Prostate gland (tissue), 2 donors: Measurements from ENCODE around the gene ZC3H7A. TPM values are rescaled to one million over a fixed set of nuclear protein-coding genes. Genes with fewer than 3 reads are reported as not detected.
A peak's percentile ranks its signal among the peaks of the same experiment; 100 is the strongest.

Source experiments
- DNase-seq: peaks from one replicate; pipeline ENCODE4 v3.0.0-alpha.2; 2019; ENCODE audit warnings: low spot score
- H3K27ac ChIP-seq, 2 donors: fragments of 200-600 bp; sonication (generic); 2 replicates each; pipeline ENCODE4 v1.5.1; 2017 to 2019
- H3K27me3 ChIP-seq: fragments of 200-600 bp; sonication (generic); replicated peaks from 2 replicates; pipeline ENCODE4 v1.5.1; 2019; ENCODE audit not compliant: insufficient read depth
- H3K36me3 ChIP-seq, 2 donors: fragments of 200-600 bp; sonication (generic); 1 replicate in 1 of 2; 2 replicates in 1 of 2; pipeline versions ENCODE4 v1.5.1 to v1.8.1; 2017 to 2019
- H3K4me1 ChIP-seq: fragments of 200-600 bp; sonication (generic); replicated peaks from 2 replicates; pipeline ENCODE4 v1.5.1; 2019
- H3K4me3 ChIP-seq, 2 donors: fragments of 200-600 bp; sonication (generic); 2 replicates each; pipeline ENCODE4 v1.5.1; 2017 to 2019
- H3K9me3 ChIP-seq: fragments of 200-600 bp; sonication (generic); 2 replicates; pipeline ENCODE4 v1.5.1; 2017
- CTCF ChIP-seq, 4 experiments: fragments of 200-600 bp in 2 of 4; fragments of 450-650 bp in 2 of 4; sonication (generic) in 2 of 4; IDR thresholded peaks; 1 replicate in 3 of 4; 2 replicates in 1 of 4; pipeline ENCODE4 v1.5.1; 2016 to 2019; ENCODE audit warnings: antibody characterized with exemption in 4 of 4, mild to moderate bottlenecking in 2 of 4, moderate library complexity in 2 of 4
- POLR2A ChIP-seq: fragments of 450-650 bp; IDR thresholded peaks from one replicate; pipeline ENCODE4 v1.6.1; 2016; ENCODE audit warnings: antibody characterized with exemption, mild to moderate bottlenecking
- POLR2AphosphoS5 ChIP-seq: sonication (generic); formaldehyde crosslinking; IDR thresholded peaks from one replicate; pipeline ENCODE4 v1.6.1; 2017; ENCODE audit warnings: antibody characterized with exemption
- WGBS: methylation state at CpG from one replicate; pipeline ENCODE4 v1.1.5; 2018; 5-methylcytosine and 5-hydroxymethylcytosine counted together
- intact Hi-C: fragments of 100-400 bp; cut with DNase I; formaldehyde crosslinking; loops from one replicate; pipeline ENCODE4 v1.14.2; 2022
- total RNA-seq, 2 donors: library from RNA; depleted of rRNA; stranded (reverse); fragments of >200 nt; gene quantifications; one replicate each; pipeline ENCODE4 v1.1.0, GENCODE V29; 2016

ZC3H7A gene, protein sequence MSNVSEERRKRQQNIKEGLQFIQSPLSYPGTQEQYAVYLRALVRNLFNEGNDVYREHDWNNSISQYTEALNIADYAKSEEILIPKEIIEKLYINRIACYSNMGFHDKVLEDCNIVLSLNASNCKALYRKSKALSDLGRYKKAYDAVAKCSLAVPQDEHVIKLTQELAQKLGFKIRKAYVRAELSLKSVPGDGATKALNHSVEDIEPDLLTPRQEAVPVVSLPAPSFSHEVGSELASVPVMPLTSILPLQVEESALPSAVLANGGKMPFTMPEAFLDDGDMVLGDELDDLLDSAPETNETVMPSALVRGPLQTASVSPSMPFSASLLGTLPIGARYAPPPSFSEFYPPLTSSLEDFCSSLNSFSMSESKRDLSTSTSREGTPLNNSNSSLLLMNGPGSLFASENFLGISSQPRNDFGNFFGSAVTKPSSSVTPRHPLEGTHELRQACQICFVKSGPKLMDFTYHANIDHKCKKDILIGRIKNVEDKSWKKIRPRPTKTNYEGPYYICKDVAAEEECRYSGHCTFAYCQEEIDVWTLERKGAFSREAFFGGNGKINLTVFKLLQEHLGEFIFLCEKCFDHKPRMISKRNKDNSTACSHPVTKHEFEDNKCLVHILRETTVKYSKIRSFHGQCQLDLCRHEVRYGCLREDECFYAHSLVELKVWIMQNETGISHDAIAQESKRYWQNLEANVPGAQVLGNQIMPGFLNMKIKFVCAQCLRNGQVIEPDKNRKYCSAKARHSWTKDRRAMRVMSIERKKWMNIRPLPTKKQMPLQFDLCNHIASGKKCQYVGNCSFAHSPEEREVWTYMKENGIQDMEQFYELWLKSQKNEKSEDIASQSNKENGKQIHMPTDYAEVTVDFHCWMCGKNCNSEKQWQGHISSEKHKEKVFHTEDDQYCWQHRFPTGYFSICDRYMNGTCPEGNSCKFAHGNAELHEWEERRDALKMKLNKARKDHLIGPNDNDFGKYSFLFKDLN
- 10 to 100 TPM; 48.9 to 56.4 TPM for total RNA-seq

DNA sequence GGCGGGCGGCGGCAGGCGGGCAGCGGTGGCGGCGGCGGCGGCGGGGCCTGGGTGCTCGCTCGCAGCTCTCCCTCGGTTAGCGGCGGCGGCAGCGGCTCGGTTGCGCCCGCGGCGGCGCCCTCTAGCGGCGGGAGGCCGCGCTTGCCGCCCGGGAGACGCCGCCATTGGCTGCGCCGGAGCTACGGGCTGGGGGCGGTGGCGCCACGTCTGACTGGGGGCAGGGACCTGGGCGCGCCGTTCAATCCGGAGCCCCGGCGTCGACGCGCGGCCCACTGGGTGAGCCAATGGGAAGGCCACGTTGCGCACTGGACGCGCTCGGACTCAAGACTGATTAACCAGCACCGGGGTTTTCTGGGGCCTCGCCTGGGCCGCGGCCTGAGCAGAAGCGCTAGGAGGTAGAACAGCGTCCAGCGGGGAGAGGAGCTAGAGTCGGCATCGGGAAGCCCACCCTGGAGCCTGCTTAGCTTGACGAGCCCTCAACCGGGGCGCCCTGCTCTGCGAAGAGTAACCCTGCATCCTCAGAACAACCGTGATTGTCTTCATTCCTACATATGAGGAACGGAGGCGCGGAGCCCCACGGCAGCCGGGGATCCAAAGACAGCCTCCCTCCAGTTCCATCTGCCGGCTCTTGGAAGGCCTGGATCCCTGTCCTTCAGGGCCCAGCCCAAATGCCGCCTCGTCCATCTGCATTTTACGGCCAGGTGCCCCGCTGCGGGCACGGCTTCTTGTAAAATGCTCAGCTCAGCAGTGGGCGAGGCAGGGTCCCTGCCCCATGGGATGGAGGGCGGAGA lies at the start of gene ZC3H7A:
ZC3H7A (minus strand) TSS at position 93 of the 791 bp plus-strand sequence. CDS start 14,904 bp downstream, outside the sequence.
- WGBS: under 1% methylated on average over 58 of the region's 80 CpGs
- intact Hi-C loops: loop anchor here (5.0 to 10.0 kb wide), 4 partner anchors 55 to 155 kb away; partner anchors contain the start of genes GSPT1, SNN and TXNDC11

GRCh38 chr16:11844499-11844898 lies 47.4 kb upstream of the ZC3H7A start:
- Histone ChIP-seq H3K27ac (no peak overlapping the region), H3K36me3 (peaks cover 0 to 29% of the 10 kb centered on the region in 2 donors), H3K27me3 (no peaks in the 10 kb centered on the region), H3K4me1 (no peaks in the 10 kb centered on the region), H3K9me3 (no peaks in the 10 kb centered on the region), H3K4me3 (no peak overlapping the region)
- TF ChIP-seq POLR2AphosphoS5 (no peak), POLR2A (no peak), CTCF (IDR thresholded peaks at IDR 0.05) (no peak)
- intact Hi-C loops: no loop called here
- WGBS: 82% methylated on average over 4 of the region's 4 CpGs
- no peak for DNase-seq

More for the DNA sequence above, at the start of gene ZC3H7A:
- TF ChIP-seq CTCF (IDR thresholded peaks at IDR 0.05): peak; percentile 73 to 99 (median 93)
- TF ChIP-seq POLR2AphosphoS5: peak; percentile 93
- TF ChIP-seq POLR2A: peak; percentile 96
- H3K4me3 ChIP-seq: peak within 1 kb of the TSS; percentile 93 to 95
- H3K4me1 ChIP-seq: peaks cover 30% of the 10 kb centered on the region
- no peaks in the 10 kb centered on the region for H3K27me3 ChIP-seq
- H3K9me3 ChIP-seq: no peaks in the 10 kb centered on the region
- H3K36me3 ChIP-seq: no peaks in the 10 kb centered on the region
- DNase-seq: peak; percentile 97
- peak within 1 kb of the TSS; percentile 98 to 99 for H3K27ac ChIP-seq

DNA sequence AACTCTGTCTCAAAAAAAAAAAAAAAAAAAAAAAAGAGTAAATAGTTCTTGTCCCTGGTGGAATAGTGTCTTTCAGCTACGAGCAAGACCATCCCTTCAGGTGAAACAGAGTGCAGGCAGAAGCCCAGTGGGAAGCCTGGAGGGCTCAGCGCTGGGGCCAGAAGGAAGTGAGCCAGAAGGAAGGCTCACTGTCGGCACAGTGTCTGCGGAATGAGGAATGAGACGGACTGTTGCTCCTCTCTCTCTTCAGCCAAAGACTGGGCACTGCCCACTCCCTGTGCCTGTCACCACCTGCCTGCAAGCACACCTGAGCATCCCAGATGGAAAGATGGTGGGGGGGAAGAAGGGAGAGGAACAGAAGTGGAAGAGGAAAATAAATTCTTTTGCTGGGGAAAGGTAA lies 46.8 kb upstream of the ZC3H7A start:
- no peaks in the 10 kb centered on the region for H3K4me1 ChIP-seq
- WGBS: 76% methylated on average over 5 of the region's 5 CpGs
- no peaks in the 10 kb centered on the region for H3K9me3 ChIP-seq
- H3K4me3 ChIP-seq: no peak overlapping the region
- no peak overlapping the region for H3K27ac ChIP-seq
- no peak for TF ChIP-seq POLR2A
- TF ChIP-seq CTCF (IDR thresholded peaks at IDR 0.05): no peak
- TF ChIP-seq POLR2AphosphoS5: no peak
- no peak for DNase-seq
- no peaks in the 10 kb centered on the region for H3K27me3 ChIP-seq
- H3K36me3 ChIP-seq: peaks cover 0 to 29% of the 10 kb centered on the region in 2 donors
- intact Hi-C loops: no loop called here

GRCh38 chr16:11843206-11843605 lies 46.1 kb upstream of the ZC3H7A start:
- 97% methylated on average over 11 of the region's 11 CpGs for WGBS
- Histone ChIP-seq H3K4me1 (no peaks in the 10 kb centered on the region), H3K36me3 (peaks cover 0 to 34% of the 10 kb centered on the region in 2 donors), H3K9me3 (no peaks in the 10 kb centered on the region), H3K4me3 (no peak overlapping the region), H3K27me3 (no peaks in the 10 kb centered on the region), H3K27ac (no peak overlapping the region)
- no peak for DNase-seq
- TF ChIP-seq CTCF (IDR thresholded peaks at IDR 0.05) (no peak), POLR2A (no peak), POLR2AphosphoS5 (no peak)
- intact Hi-C loops: no loop called here
